ENCODE results near the gene PRIM1.

Gene PRIM1

DNA sequence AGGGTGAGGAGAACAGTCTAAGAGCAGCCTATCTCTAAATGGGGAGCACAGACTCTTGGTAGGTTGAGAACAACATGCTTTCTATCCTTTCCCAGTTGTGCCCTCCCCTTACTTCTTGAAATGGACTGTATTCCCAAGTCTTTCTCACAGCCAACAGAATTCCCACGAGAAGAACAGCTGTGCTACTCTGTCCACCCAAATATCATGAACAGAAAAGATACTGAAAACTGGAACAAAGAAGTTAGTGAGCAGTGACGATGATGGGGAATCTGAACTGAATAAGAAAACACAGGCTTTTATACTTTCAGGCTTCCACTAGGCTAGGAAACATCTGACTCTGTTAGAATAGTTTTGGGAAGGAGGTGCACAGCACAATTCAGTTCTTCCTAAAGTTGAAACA, 30.4 kb downstream of the PRIM1 start:
- no peak for DNase-seq (ENCODE audit: low read depth)
- no peak for TF ChIP-seq CTCF (IDR thresholded peaks at IDR 0.05; ENCODE audit: low read depth, low read length, missing control alignments)
- peak overlapping the region; percentile 8 for H3K4me3 ChIP-seq (ENCODE audit: low read depth, low read length)

DNA sequence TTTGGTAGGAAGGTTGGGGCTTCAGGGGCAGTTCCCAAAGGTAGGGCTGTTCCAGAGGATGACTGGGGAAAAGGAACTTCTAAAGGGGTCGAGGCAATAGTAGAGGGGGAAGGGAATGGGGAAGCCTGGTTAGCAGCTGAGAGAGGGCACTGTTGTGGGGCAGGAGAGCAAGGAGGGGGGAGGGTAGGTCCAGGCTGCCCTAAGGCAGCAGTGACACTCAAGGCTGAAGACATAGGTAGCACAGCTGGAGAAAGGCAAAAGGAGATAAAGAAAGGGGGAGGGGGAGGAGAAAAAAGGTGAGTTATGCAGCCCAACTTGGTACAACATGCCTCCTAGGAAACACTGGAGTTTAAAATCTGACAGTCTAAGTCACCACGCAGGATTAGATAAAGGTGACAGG, 30.9 kb downstream of the PRIM1 start:
- no peak overlapping the region; the same call in 1 of the 2 replicates for H3K4me3 ChIP-seq (ENCODE audit: low read depth, low read length)

GRCh38 chr12:56720731-56721151, 31.4 kb downstream of the PRIM1 start:
- TF ChIP-seq CTCF (IDR thresholded peaks at IDR 0.05; ENCODE audit: low read depth, low read length, missing control alignments) = no peak
- no peak overlapping the region for H3K4me3 ChIP-seq (ENCODE audit: low read depth, low read length)
- DNase-seq (ENCODE audit: low read depth) = no peak

More for the DNA sequence above, 30.9 kb downstream of the PRIM1 start:
- TF ChIP-seq CTCF (IDR thresholded peaks at IDR 0.05; ENCODE audit: low read depth, low read length, missing control alignments) = no peak
- DNase-seq (ENCODE audit: low read depth) = no peak

- no peak for DNase-seq (ENCODE audit: low read depth)
Observed at GRCh38 chr12:56719056-56719455, 33.1 kb downstream of the PRIM1 start.

GRCh38 chr12:56718636-56719035, 33.5 kb downstream of the PRIM1 start:
- DNase-seq (ENCODE audit: low read depth) = no peak
- no peak overlapping the region for H3K4me3 ChIP-seq (ENCODE audit: low read depth, low read length)
- no peak for TF ChIP-seq CTCF (IDR thresholded peaks at IDR 0.05; ENCODE audit: low read depth, low read length, missing control alignments)

More at GRCh38 chr12:56719056-56719455, 33.1 kb downstream of the PRIM1 start:
- H3K4me3 ChIP-seq (ENCODE audit: low read depth, low read length) = no peak overlapping the region
- TF ChIP-seq CTCF (IDR thresholded peaks at IDR 0.05; ENCODE audit: low read depth, low read length, missing control alignments) = no peak

DNA sequence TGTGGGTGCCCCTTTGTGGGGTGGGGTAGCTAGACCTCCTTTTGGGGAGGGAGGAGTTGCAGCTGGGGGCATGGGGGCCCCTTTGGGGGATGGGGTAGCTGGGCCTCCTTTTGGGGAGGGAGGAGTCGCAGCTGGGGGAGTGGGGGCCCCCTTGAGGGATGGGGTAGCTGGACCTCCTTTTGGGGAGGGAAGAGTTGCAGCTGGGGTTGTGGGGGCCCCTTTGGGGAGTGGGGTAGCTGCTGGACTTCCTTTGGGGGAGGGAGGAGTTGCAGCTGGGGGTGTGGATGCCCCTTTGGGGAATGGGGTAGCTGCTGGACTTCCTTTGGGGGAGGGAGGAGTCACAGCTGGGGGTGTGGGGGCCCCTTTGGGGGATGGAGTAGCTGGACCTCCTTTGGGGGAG, 34.0 kb downstream of the PRIM1 start:
- no peak overlapping the region for H3K4me3 ChIP-seq (ENCODE audit: low read depth, low read length)
- DNase-seq (ENCODE audit: low read depth) = no peak
- no peak for TF ChIP-seq CTCF (IDR thresholded peaks at IDR 0.05; ENCODE audit: low read depth, low read length, missing control alignments)
